ENCODE results near the gene LRP5. TPM values are rescaled to one million over a fixed set of nuclear protein-coding genes. Genes with fewer than 3 reads are reported as not detected.

The LRP5 gene
- total RNA-seq, 2 donors from 2014 or later: 34.6 to 60.9 TPM

DNA sequence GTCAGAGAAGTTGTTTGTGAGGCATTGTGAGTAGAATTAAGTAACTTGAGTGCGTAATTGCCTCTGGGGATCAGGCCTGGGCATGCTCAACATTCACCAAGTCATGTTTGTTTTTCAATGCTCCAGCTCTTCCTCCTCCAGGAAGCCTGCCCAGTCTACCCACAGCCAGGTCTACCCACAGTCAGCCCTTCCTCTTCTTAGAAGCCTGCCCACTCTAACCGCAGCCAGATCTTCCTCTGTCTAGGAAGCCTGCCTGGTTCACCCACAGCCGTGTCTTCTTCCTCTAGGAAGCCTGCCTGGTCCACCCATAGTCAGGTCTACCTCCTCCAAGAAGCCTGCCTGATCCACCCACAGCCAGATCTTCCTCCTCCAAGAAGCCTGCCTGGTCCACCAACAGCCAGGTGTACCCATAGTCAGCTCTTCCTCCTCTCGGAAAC is 25.0 kb downstream of the LRP5 start:
- DNase-seq (ENCODE audit: low spot score): no peak
- TF ChIP-seq, protein P1, sequence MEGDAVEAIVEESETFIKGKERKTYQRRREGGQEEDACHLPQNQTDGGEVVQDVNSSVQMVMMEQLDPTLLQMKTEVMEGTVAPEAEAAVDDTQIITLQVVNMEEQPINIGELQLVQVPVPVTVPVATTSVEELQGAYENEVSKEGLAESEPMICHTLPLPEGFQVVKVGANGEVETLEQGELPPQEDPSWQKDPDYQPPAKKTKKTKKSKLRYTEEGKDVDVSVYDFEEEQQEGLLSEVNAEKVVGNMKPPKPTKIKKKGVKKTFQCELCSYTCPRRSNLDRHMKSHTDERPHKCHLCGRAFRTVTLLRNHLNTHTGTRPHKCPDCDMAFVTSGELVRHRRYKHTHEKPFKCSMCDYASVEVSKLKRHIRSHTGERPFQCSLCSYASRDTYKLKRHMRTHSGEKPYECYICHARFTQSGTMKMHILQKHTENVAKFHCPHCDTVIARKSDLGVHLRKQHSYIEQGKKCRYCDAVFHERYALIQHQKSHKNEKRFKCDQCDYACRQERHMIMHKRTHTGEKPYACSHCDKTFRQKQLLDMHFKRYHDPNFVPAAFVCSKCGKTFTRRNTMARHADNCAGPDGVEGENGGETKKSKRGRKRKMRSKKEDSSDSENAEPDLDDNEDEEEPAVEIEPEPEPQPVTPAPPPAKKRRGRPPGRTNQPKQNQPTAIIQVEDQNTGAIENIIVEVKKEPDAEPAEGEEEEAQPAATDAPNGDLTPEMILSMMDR (IDR thresholded peaks at IDR 0.05): no peak
- Histone ChIP-seq H3K9me3 (no peaks in the 10 kb centered on the region), H3K27me3 (no peaks in the 10 kb centered on the region), H3K27ac (peak overlapping the region; percentile 73 to 80), H3K4me1 (peaks cover 0 to 84% of the 10 kb centered on the region in 2 donors), H3K36me3 (no peaks in the 10 kb centered on the region), H3K4me3 (no peak overlapping the region)

DNA sequence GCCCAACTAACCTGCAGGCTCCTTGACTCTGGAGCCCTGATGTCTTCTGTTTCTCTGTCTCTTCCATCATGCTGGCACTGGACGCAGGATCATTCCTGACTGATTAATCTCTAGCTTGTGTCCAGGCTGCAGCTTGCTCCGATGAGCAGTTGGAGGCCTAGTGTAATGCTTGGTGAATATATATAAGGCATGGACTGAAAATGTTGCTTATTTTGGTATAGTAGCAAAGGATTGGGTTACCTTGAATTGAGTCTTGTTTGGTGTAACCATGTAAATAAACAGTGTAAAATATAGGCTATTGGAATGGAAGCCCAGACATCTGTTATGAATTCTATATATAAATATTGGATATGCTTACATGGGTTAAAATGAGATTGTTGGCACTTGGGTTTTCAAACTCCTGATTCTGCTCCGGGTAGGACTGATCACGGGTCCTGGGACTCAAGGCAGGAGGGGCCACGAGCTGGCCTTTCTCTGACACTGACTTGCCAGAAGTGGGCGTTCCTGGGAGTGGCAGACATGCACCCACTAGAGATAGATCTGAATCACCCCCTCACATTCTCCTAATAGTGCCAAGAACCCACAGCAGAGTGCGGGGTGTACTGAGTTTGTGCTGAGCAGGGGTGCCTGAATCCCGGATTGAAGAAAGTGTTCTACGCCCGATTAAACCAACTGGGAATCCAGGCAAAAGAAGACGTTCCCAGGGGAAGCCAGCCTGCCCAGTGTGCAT is 25.8 kb downstream of the LRP5 start:
- peak overlapping the region; percentile 73 to 80 for H3K27ac ChIP-seq
- no peak overlapping the region for H3K4me3 ChIP-seq

DNA sequence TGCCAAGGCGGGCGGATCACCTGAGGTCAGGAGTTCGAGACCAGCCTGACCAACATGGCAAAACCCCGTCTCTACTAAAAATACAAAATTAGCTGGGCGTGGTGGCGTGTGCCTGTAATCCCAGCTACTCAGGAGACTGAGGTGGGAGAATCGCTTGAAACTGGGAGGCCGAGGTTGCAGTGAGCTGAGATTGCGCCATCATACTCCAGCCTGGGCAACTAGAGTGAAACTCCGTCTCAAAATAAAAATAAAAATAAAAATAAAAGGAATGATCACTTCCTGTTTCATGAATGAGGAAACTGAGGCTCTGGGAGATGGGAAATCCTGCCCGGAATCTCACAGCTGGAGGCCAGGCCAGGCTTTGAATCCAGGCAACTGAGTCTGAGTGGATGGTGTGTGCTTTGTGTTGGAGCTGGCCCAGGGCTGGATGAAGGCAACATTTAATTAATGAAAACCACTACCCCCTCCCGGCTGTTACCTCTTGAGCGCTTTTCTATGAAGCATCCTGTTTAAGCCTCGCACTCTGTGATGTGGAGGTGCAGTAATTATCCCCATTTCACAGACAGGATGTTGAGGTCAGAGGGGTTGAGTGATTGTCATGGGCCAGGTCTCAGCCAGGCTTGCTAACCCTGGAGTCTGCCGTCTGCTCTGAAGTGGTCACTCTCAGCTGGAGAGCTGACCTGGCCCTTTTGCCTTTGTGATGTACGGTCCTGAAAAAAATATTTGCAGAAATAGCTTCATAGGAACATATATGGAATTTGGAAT is 27.8 kb downstream of the LRP5 start:
- Histone ChIP-seq H3K36me3 (no peaks in the 10 kb centered on the region), H3K27ac (peak overlapping the region; percentile 73 to 80), H3K9me3 (no peaks in the 10 kb centered on the region), H3K4me3 (no peak overlapping the region), H3K27me3 (no peaks in the 10 kb centered on the region), H3K4me1 (peaks cover 0 to 91% of the 10 kb centered on the region in 2 donors)
- TF ChIP-seq, protein P1 (IDR thresholded peaks at IDR 0.05): no peak
- no peak for DNase-seq (ENCODE audit: low spot score)

More for the DNA sequence above, 25.8 kb downstream of the LRP5 start:
- peak; percentile 72 for DNase-seq (ENCODE audit: low spot score)
- no peaks in the 10 kb centered on the region for H3K36me3 ChIP-seq
- peaks cover 0 to 84% of the 10 kb centered on the region in 2 donors for H3K4me1 ChIP-seq
- H3K9me3 ChIP-seq: no peaks in the 10 kb centered on the region
- TF ChIP-seq, protein P1 (IDR thresholded peaks at IDR 0.05): no peak
- no peaks in the 10 kb centered on the region for H3K27me3 ChIP-seq

DNA sequence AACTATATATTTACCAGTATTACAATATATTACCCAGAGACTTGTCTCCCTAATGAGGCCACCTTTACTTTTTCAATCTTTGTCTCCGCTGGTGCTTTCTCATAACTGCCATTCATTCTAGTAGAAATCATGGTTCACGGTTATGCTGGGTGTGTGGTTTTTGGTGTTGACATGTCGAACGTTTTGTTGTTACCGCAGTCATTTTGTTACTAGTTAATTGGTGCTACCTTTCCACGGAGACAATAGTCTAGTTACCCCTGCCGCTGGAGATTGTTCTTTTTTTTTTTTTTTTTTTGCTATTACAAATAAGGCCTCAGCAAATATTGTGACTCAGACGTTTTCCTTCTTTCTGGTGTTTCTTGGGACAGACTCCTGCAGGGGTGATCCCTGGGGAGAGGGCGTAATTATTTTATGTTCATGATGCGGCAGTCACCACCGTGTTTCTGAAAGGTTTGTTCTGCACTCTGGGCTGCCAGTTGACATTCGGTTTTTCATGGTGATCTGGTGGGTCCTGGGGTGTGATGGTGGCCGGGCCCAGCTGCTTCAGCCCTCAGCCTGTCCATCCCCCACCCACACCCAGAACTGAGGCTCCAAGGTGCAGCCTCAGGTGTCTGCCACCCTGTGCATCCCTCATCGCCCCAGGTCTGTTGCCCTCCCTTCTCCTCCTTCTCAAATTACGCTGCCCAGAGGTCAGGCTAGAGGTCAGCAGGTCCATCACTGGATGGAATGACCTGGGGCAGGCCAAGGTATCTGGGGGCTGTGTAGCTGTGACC is 28.6 kb downstream of the LRP5 start:
- Histone ChIP-seq H3K4me1 (peaks cover 0 to 89% of the 10 kb centered on the region in 2 donors), H3K36me3 (no peaks in the 10 kb centered on the region), H3K9me3 (no peaks in the 10 kb centered on the region), H3K27ac (peak overlapping the region; percentile 36 to 81), H3K27me3 (no peaks in the 10 kb centered on the region), H3K4me3 (no peak overlapping the region)
- TF ChIP-seq, protein P1 (IDR thresholded peaks at IDR 0.05): no peak
- no peak for DNase-seq (ENCODE audit: low spot score)

DNA sequence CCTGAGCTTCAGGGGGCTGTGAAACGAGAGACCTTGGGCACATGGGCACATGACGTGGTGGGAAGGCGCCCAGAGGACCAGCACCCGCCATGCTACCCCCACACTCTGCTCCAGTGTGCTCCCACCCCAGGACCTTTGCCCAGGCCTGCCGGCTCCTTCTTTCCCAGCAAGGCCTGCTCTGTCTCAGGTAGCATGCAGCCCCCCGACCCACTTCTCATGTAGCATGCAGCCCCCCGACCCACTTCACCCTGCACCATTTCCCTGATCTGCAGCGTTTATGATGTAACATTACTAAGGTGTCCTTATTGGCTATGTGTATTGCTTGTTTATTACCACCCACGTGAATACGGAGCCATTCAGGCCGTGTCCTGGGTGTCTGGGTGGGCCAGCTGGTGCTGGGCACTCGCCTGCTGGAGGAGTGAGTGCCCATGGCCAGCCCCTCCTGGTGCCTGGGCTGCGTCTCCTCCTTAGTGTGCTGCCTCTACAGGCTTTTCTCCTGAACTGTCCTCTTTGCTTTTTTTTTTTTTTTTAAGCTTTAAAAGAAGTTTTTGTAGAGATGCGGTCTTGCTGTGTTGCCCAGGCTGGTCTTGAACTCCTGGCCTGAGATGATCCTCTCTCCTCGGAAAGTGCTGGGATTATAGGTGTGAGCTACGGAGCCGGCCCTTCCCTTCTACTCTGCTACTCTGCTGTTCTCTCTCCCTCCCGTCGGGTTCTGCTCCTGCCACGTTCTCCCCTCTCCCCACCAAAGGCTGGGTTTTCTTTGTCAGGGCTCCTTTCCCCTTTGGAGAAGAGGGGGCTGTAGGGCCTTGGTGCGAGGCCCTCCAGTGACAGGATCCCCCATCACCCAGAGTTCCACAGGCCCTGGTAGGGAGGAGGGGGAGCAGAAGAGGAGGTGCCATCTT is 29.4 kb downstream of the LRP5 start:
- H3K4me3 ChIP-seq: no peak overlapping the region
- H3K9me3 ChIP-seq: no peaks in the 10 kb centered on the region
- H3K27me3 ChIP-seq: no peaks in the 10 kb centered on the region
- no peaks in the 10 kb centered on the region for H3K36me3 ChIP-seq
- no peak for DNase-seq (ENCODE audit: low spot score)
- peaks cover 0 to 89% of the 10 kb centered on the region in 2 donors for H3K4me1 ChIP-seq
- TF ChIP-seq, protein P1 (IDR thresholded peaks at IDR 0.05): peak in 1 of 2 donors; percentile 26
- peak overlapping the region; percentile 80 to 81 for H3K27ac ChIP-seq

Data from right atrium auricular region (tissue), 2 donors.